Activated CD4-positive, alpha-beta memory T cell treated with anti-CD3 and anti-CD28 coated beads for 36 hours (primary cell): Measurements from ENCODE around the gene ABRAXAS1. TPM values are rescaled to one million over a fixed set of nuclear protein-coding genes. Genes with fewer than 3 reads are reported as not detected.
"Not testable (repeated sequence)": the region's sequence is repeated elsewhere in the genome, so short reads cannot be mapped to it uniquely, and the experiment has no call there.

Source experiments
- CTCF ChIA-PET: fragments of 350-600 bp; sonication (Branson Sonifier 250); formaldehyde crosslinking; loops from one replicate; lab custom pipeline; 2021; ENCODE audit warnings: antibody characterized with exemption, inconsistent platforms; lab: Charles Lee
- POLR2A ChIA-PET: fragments of 350-600 bp; sonication (Branson Sonifier 250); formaldehyde crosslinking; loops from one replicate; lab custom pipeline; 2021; ENCODE audit warnings: antibody characterized with exemption; lab: Charles Lee
- DNase-seq: peaks from one replicate; pipeline ENCODE4 v3.0.0-alpha.2; 2020
- H3K27ac Mint-ChIP-seq: one replicate; pipeline ENCODE4 v1.8.0; 2021; ENCODE audit warnings: mixed read lengths
- H3K27me3 Mint-ChIP-seq: one replicate; pipeline ENCODE4 v1.8.0; 2021; ENCODE audit warnings: mixed read lengths
- H3K36me3 Mint-ChIP-seq: one replicate; pipeline ENCODE4 v1.8.0; 2021; ENCODE audit warnings: mixed read lengths
- H3K4me1 Mint-ChIP-seq: one replicate; pipeline ENCODE4 v1.8.0; 2021; ENCODE audit warnings: low read depth, mixed read lengths
- H3K4me3 Mint-ChIP-seq: one replicate; pipeline ENCODE4 v1.8.0; 2021; ENCODE audit warnings: mild to moderate bottlenecking, mixed read lengths
- H3K9me3 Mint-ChIP-seq: one replicate; pipeline ENCODE4 v1.8.0; 2021; ENCODE audit warnings: mixed read lengths
- intact Hi-C: fragments of 100-400 bp; cut with micrococcal nuclease; formaldehyde crosslinking; loops from one replicate; pipeline ENCODE4 v1.15.1; 2023
- total RNA-seq, 2 experiments: library from RNA; stranded (reverse); gene quantifications; one replicate each; pipeline ENCODE4 v1.2.3, GENCODE V29; 2021

ABRAXAS1 gene
- total RNA-seq, 2 experiments from 2014 or later, result 17.5 to 18.0 TPM

DNA sequence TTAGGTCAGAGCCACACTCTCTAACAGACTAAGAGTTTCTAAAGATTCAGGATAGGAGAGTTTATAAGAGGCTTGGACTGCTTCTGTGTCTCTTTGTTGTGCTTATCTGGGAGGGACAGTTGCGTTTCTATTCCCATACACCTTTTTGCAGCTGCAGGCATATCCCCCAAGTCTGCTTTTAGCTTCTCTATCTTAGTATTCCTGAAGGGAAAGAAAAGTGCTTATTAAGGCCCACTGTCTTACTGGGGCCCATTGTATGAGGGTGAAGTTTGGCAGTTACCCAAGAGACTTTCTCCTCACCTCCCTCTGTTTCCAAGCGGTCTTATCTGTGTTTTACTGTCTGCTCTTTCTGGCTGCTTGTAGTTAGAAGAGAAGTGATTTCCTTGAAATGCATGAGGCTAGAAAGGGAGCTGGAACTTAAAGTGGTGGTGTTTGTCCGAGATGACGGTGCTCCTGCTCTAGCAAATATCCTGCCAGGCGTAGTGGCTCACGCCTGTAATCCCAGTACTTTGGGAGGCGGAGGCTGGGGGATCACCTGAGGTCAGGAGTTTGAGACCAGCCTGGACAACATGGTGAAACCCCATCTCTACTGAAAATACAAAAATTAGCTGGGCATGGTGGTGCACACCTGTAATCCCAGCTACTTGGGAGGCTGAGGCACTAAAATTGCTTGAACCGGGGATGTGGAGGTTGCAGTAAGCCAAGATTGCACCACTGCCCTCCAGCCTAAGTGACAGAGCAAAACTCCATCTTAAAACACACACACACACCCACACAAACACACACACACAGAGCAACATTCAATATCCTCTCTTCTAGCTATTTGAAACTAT lies 11.4 kb upstream of the ABRAXAS1 start:
- H3K27ac Mint-ChIP-seq, POLR2A ChIA-PET, H3K27me3 Mint-ChIP-seq, H3K4me3 Mint-ChIP-seq, intact Hi-C loops, H3K9me3 Mint-ChIP-seq, H3K36me3 Mint-ChIP-seq, H3K4me1 Mint-ChIP-seq, DNase-seq: not testable (repeated sequence)
- CTCF ChIA-PET, result interaction anchor here (1.1 kb wide), 1 partner anchor 12 kb away, joined by 4 read pairs; no protein-coding TSS in a partner anchor

DNA sequence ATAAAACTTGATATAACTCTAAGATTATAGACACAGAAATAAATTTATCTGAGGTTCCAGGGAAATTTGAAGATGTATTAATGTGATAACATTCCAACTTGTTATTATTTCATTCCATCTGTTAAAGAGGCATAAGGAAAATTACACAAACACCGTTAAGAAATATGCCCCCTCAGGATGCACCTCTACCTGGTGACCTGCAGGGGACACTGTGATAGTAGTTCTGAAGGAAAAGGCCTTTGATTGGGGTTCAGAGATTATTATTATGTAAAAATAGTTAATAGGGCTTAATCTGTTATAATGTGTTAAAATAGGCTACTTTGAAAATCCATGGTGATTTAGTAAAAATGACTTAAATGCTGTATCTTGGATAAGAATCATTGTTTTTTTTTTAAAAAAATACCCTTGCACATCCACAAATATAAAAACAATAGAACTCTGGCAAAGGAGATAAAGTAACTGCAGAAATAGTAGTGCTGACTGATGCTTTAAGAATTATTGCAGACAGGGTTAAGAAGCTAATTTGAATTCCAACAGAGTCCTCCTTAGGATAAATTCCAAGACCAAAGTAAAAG lies 6.1 kb upstream of the ABRAXAS1 start:
- Mint-ChIP-seq H3K9me3 (no peaks in the 10 kb centered on the region), H3K4me3 (no peak overlapping the region), H3K4me1 (peaks cover 4% of the 10 kb centered on the region), H3K27ac (no peak overlapping the region), H3K27me3 (no peaks in the 10 kb centered on the region), H3K36me3 (no peaks in the 10 kb centered on the region)
- ChIA-PET POLR2A (no interaction called here), CTCF (interaction anchor here (1.0 to 3.7 kb wide), 8 partner anchors 12 to 1038 kb away, joined by 3 to 29 read pairs (median 6); partner anchors contain the start of gene GPAT3)
- intact Hi-C loops, result loop anchor here (1.0 kb wide), 1 partner anchor 149 kb away; no protein-coding TSS in a partner anchor
- DNase-seq, result no peak

DNA sequence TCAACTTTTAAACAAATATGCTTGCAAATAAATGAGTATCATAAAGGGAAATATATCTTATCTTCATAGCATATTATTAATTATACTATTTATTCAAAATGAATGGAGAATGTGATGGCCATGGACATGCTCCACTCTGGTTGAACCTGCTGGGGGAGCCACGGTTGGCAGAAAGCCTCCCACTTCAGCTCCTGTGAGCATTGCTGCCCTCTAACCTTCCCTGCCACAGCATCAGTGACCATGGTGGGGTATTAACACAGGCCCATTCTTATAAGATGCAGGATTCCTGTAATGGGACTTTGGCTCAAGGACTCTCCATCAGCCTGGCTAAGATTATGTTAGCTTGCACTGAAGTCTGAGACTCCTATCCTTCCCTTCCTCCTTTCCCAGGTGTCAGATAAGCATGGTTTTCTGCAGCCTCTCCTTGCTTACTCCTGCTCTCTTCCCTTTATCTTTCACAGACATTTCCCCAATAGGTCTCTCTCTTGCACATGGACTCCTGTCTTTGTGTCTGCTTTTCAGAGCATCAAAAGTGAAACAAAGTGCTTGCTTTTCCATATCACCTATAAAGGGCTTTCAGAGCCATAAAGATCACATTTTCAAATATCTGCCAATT lies 4.9 kb upstream of the ABRAXAS1 start:
- Mint-ChIP-seq H3K4me1 (peaks cover 5% of the 10 kb centered on the region), H3K4me3 (no peak overlapping the region), H3K27ac (no peak overlapping the region), H3K9me3 (no peaks in the 10 kb centered on the region), H3K27me3 (no peaks in the 10 kb centered on the region), H3K36me3 (no peaks in the 10 kb centered on the region)
- CTCF ChIA-PET, result interaction anchor here (0.6 to 3.7 kb wide), 6 partner anchors 14 to 450 kb away, joined by 3 to 29 read pairs (median 4); no protein-coding TSS in a partner anchor
- no peak for DNase-seq
- POLR2A ChIA-PET, result no interaction called here
- intact Hi-C loops, result loop anchor here (10.0 kb wide), 1 partner anchor 135 kb away; no protein-coding TSS in a partner anchor

DNA sequence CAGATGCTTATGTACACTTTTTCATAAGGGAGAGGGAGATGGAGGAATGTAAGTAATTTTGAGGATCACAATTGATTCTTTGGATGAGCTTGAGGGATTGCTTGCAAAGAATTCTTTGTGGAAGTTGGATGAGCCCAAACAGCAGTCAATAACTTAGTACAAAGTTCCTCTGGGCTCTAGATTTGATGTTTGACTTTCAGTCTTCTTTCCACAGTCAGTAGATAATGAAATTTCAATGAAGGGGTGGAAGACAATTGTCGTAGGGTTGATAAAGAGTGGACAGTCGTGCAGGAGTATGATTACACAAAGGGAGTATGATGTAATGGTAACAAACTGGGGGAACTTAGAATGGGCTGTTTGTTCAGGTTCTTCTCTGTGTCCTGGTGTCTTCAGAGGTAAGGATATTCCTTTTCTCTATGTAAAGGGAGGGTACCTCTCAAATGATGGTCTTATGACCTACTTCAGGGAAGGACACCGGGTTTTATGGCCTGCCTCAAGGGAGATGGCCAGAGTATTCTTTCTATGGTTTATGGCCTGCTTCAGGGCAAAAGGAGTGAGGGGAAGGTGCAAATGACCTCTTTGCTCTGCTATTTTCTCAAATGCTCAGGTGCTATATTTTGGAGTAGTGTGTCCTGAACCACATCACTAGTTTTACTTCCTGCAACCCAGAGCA lies 1.7 kb upstream of the ABRAXAS1 start:
- Mint-ChIP-seq H3K4me1 (peaks cover 14% of the 10 kb centered on the region), H3K27ac (no peak overlapping the region), H3K27me3 (no peaks in the 10 kb centered on the region), H3K4me3 (no peak overlapping the region), H3K9me3 (no peaks in the 10 kb centered on the region), H3K36me3 (peaks cover 2% of the 10 kb centered on the region)
- no peak for DNase-seq
- intact Hi-C loops, result loop anchor here (10.0 kb wide), 1 partner anchor 132 kb away; no protein-coding TSS in a partner anchor
- ChIA-PET CTCF (interaction anchor here (0.6 to 1.4 kb wide), 4 partner anchors 22 to 153 kb away, joined by 3 read pairs; no protein-coding TSS in a partner anchor), POLR2A (interaction anchor here (1.7 kb wide), 1 partner anchor 12 kb away, joined by 4 read pairs; no protein-coding TSS in a partner anchor)

DNA sequence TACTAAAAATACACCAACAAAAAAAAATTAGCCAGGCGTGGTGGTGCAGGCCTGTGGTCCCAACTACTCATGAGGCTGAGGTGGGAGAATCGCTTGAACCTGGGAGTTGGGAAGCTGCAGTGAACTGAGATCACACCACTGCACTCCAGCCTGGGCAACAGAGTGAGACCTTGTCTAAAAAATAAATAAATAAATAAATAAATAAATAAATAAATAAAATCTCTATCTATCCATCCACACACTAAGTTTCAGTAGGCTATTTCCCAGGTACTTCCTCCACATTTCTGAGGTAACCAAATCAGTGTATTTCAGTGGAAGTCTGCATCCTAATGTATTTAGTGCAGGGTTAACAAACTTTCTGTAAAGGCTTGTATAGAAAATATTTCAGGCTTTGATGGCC lies 10.9 kb downstream of the ABRAXAS1 start:
- H3K27ac Mint-ChIP-seq, result no peak overlapping the region
- no peaks in the 10 kb centered on the region for H3K27me3 Mint-ChIP-seq
- no peak overlapping the region for H3K4me3 Mint-ChIP-seq
- intact Hi-C loops, result no loop called here
- CTCF ChIA-PET, result interaction anchor here (1.3 kb wide), 1 partner anchor 35 kb away, joined by 3 read pairs; no protein-coding TSS in a partner anchor
- POLR2A ChIA-PET, result interaction anchor here (1.4 kb wide), 1 partner anchor 19 kb away, joined by 3 read pairs; the partner anchor contains the start of genes HELQ and MRPS18C
- DNase-seq, result no peak
- no peaks in the 10 kb centered on the region for H3K4me1 Mint-ChIP-seq
- peaks cover 17% of the 10 kb centered on the region for H3K36me3 Mint-ChIP-seq
- H3K9me3 Mint-ChIP-seq, result no peaks in the 10 kb centered on the region

DNA sequence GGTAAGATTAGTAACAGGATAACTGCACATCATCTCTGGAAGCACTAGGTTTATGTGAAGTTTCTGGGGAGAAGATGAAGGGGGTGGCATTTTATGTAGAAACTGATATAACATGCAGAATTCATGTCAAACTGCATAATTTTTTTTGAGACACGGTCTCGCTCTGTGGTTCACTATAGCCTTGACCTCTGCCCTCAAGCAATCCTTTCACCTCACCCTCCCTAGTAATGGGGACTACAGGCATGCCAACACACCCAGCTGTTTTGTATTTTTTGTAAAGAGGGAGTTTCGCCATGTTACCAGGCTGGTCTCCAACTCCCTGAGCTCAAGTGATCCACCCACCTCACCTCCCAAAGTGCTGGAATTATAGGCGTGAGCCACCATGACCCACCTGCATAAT lies 11.5 kb downstream of the ABRAXAS1 start:
- CTCF ChIA-PET, result interaction anchor here (0.8 to 1.3 kb wide), 2 partner anchors 36 to 158 kb away, joined by 3 to 5 read pairs; no protein-coding TSS in a partner anchor
- intact Hi-C loops, result no loop called here
- POLR2A ChIA-PET, result interaction anchor here (1.4 kb wide), 1 partner anchor 18 kb away, joined by 3 read pairs; the partner anchor contains the start of genes HELQ and MRPS18C

DNA sequence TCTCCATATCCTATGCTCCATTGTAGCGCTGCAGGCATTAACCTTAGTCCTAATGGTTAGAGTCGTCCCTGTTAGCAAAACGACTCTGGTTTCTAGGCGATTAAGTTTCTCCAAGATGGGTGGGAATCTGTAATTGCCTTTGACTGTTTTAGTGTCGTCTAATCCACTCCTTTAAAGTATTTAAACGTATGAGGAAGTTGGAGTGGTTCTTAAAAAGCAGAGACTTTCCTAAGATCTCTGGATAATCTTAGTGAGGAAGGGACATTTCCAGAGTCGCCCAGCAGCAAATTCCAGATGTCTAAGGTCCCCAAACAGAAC lies 28.8 kb downstream of the ABRAXAS1 start:
- Mint-ChIP-seq H3K4me1 (peaks cover 44% of the 10 kb centered on the region), H3K36me3 (peaks cover 48% of the 10 kb centered on the region), H3K4me3 (peak overlapping the region; percentile 100), H3K27me3 (peaks cover 2% of the 10 kb centered on the region), H3K27ac (peak overlapping the region; percentile 100), H3K9me3 (no peaks in the 10 kb centered on the region)
- ChIA-PET CTCF (interaction anchor here (0.9 to 1.0 kb wide), 2 partner anchors 172 to 551 kb away, joined by 3 to 7 read pairs; partner anchors contain the start of gene COQ2), POLR2A (interaction anchor here (1.6 to 2.0 kb wide), 3 partner anchors 17 to 172 kb away, joined by 3 to 14 read pairs (median 6); partner anchors contain the start of gene COQ2)
- no peak for DNase-seq
- intact Hi-C loops, result loop anchor here (1.0 to 5.0 kb wide), 2 partner anchors 1024 to 1082 kb away; partner anchors contain the start of genes ENOPH1 and HNRNPDL

More for the DNA sequence above, 11.5 kb downstream of the ABRAXAS1 start:
- H3K36me3 Mint-ChIP-seq, result peaks cover 19% of the 10 kb centered on the region
- peak overlapping the region; percentile 13 for H3K27ac Mint-ChIP-seq
- no peak overlapping the region for H3K4me3 Mint-ChIP-seq
- H3K27me3 Mint-ChIP-seq, result no peaks in the 10 kb centered on the region
- no peak for DNase-seq
- no peaks in the 10 kb centered on the region for H3K9me3 Mint-ChIP-seq
- no peaks in the 10 kb centered on the region for H3K4me1 Mint-ChIP-seq

DNA sequence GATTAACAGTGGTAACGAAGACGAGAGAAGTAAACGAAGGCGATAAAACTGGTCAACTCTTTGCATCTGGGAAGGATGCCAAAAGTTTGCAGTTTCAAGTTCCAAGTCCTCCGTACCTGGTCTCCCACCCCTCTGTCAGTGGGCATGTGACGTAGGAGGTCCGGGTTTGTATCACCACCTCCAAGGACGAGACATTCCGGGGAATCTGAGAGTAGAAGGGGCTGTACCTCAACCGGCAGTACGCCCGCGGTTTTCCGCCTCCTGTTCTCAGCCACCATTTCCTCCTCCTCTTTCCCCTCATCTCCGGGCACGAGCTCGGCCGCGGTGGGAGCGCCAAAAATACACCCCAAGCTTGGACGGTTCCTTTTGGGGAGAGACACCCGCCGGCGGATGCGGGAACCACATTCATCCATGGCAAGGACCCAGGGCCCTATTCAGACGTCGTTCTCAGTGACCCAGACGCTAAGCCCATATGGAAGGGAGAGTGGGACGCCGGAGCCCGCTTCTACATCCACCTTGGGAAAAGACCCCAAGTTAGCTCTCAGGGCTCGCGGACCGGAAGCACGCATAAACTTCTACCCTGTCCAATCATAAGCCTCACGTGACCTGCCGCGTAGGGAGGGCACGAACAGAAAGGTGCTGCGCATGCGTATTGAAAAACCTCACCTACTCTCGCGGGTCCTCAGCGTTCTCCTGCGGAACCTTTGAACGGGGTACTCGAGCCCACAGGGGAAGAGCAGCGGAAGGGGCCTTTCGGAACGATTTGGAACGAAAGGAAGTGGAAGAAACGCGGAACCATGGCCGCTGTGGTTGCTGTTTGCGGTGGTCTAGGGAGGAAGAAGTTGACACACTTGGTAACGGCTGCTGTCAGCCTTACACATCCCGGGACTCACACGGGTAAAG lies 29.4 kb downstream of the ABRAXAS1 start, which contains the start of the genes HELQ and MRPS18C:
HELQ (minus strand) TSS at position 543 of the 903 bp plus-strand sequence; CDS start at position 413, 130 bp downstream.
MRPS18C (plus strand) TSS at position 778 of the 903 bp plus-strand sequence; CDS start at position 798, 20 bp downstream.
- Mint-ChIP-seq H3K27me3 (peaks cover 2% of the 10 kb centered on the region), H3K9me3 (no peaks in the 10 kb centered on the region), H3K4me1 (peaks cover 44% of the 10 kb centered on the region), H3K27ac (peak within 1 kb of the TSS; percentile 100), H3K36me3 (peaks cover 50% of the 10 kb centered on the region), H3K4me3 (peak within 1 kb of the TSS; percentile 100)
- DNase-seq, result peak; percentile 98
- intact Hi-C loops, result loop anchor here (1.0 to 5.0 kb wide), 10 partner anchors 30 to 1081 kb away; partner anchors contain the start of genes ABRAXAS1, COPS4, COQ2 and ENOPH1
- ChIA-PET POLR2A (interaction anchor here (0.7 to 2.0 kb wide), 5 partner anchors 18 to 236 kb away, joined by 3 to 14 read pairs (median 3); partner anchors contain the start of gene COQ2), CTCF (interaction anchor here (0.8 to 2.0 kb wide), 9 partner anchors 13 to 551 kb away, joined by 3 to 7 read pairs (median 3); partner anchors contain the start of genes COPS4 and COQ2)

DNA sequence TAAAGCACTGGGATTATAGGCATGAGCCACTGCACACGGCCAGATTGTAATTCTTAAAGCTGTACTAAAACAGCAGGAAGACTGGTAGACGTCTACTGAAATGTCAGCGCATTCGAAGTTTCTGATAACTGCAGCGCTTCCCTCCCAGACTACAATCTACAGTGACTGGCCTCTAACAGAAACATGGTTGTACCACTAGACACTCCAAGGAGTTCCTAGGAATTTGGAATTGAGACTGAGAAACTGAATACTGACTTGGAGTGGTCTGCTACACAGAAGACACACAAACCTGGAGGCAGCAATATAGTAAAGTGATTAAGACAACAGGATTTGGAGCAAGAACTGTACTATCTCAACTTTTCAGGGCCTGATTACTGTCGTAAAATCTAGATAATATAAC lies 30.2 kb downstream of the ABRAXAS1 start:
- no peaks in the 10 kb centered on the region for H3K9me3 Mint-ChIP-seq
- H3K4me1 Mint-ChIP-seq, result peaks cover 47% of the 10 kb centered on the region
- POLR2A ChIA-PET, result interaction anchor here (1.1 to 2.0 kb wide), 4 partner anchors 19 to 235 kb away, joined by 3 to 14 read pairs (median 4); partner anchors contain the start of gene COQ2
- peak overlapping the region; percentile 100 for H3K27ac Mint-ChIP-seq
- H3K36me3 Mint-ChIP-seq, result peaks cover 48% of the 10 kb centered on the region
- intact Hi-C loops, result loop anchor here (1.0 to 5.0 kb wide), 9 partner anchors 31 to 1022 kb away; partner anchors contain the start of genes ABRAXAS1, COPS4, COQ2 and ENOPH1
- peak overlapping the region; percentile 100 for H3K4me3 Mint-ChIP-seq
- no peak for DNase-seq
- CTCF ChIA-PET, result interaction anchor here (1.0 to 2.0 kb wide), 5 partner anchors 13 to 172 kb away, joined by 3 to 7 read pairs (median 6); partner anchors contain the start of gene COQ2
- peaks cover 2% of the 10 kb centered on the region for H3K27me3 Mint-ChIP-seq

DNA sequence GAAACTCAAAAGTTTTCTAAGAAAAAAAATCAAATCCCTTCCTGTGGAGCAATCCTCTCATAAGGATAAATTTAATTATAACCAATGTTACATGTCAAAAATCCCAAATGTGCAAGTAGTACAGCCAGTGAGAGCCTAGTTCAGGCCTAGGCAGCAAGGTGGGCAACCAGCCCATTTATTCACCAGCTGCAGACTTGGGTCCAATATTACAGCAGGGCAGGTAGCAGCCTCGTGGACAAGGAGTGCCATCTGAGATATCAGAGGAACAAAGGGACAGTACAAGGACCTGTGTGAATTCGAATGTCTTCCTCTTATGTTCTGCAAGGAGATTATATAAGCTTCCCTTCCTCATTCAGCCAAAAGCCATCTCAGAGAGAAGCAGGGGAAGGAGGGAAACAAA lies 35.9 kb downstream of the ABRAXAS1 start:
- DNase-seq, result no peak
- Mint-ChIP-seq H3K4me3 (no peak overlapping the region), H3K4me1 (peaks cover 25% of the 10 kb centered on the region), H3K9me3 (no peaks in the 10 kb centered on the region), H3K36me3 (peaks cover 29% of the 10 kb centered on the region), H3K27me3 (no peaks in the 10 kb centered on the region), H3K27ac (no peak overlapping the region)
- intact Hi-C loops, result no loop called here
- ChIA-PET POLR2A (no interaction called here), CTCF (no interaction called here)
